Fibroblast of lung (primary cell): ENCODE data around the gene GALNT12.

Experiments
- CTCF ChIP-seq, 2 donors: IDR thresholded peaks in 1 of 2; conservative IDR thresholded peaks in 1 of 2; 1 replicate in 1 of 2; 2 replicates in 1 of 2; pipeline ENCODE4 v1.5.1; 2011 to 2012; ENCODE audit warnings: low read length in 2 of 2, control low read depth in 1 of 2, inconsistent platforms in 1 of 2, low read depth in 1 of 2, mild to moderate bottlenecking in 1 of 2
- EZH2 ChIP-seq: IDR thresholded peaks from 2 replicates; pipeline ENCODE4 v1.5.1; 2012; ENCODE audit warnings: low read length, control low read depth, mild to moderate bottlenecking; ENCODE audit errors: missing control alignments

- TF ChIP-seq CTCF (conservative IDR thresholded peaks at IDR 0.05 in 1 of 2, IDR thresholded peaks at IDR 0.05 in 1 of 2; ENCODE audit: low read depth in 1 of 2, low read length in 2 of 2) (no peak), EZH2 (no peak)
Observed at GRCh38 chr9:98765256-98765655, 42.2 kb upstream of the GALNT12 start.
